GM19455 (cell line): ENCODE data around the gene TSPAN9.

ENCODE experiments used
- ATAC-seq: cut with Tn5 transposase; IDR thresholded peaks from one replicate; pipeline ENCODE4 v1.9.1; 2021; ENCODE audit not compliant: unreplicated experiment

TSPAN9 gene

DNA sequence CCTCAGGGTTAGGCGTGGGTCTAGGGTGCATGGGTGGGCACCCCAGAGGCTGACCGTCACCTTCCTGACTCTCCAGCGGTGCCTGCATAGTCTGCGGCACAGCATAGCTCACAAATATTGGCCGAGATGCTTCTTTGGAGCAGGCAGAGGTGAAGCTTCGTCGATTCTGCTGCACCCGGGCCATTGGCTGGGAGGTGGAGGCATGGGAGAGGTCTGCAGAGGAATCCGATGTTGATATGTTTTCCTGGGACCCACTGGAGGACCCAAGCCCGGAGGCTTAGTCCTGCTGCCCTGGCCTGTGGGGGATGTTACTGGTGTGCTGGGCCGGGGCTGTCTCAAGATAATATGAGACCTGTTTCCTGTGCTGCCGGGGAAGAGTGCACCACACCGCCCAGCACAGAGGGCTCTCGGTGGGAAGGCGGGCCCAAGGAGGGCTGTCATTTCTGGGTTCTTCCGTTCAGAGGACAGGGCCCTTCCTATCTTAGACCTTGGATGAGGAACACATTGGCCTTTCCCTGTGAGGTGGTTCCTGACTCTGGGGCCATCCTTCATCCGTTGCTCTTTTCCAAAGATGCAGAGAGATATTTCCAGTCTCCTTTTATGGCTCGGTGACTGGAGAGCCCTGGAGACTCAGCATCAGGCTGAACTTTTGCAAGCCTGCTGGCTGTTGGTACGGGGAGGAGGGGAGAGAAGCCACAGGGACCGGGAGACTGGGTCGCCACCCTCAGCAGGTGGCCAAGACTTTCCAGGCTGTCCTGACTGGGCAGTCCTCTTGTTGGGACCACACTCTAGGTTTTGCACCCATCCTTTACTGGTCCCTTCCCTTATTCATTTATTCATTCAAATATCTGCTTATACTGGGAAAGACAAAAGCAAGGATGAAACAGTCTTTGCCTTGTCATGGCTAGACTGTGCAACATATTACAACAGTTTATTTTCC is 143.5 kb downstream of the TSPAN9 start:
- ATAC-seq = no peak

GRCh38 chr12:3222306-3222705 is 145.1 kb downstream of the TSPAN9 start:
- ATAC-seq = no peak

DNA sequence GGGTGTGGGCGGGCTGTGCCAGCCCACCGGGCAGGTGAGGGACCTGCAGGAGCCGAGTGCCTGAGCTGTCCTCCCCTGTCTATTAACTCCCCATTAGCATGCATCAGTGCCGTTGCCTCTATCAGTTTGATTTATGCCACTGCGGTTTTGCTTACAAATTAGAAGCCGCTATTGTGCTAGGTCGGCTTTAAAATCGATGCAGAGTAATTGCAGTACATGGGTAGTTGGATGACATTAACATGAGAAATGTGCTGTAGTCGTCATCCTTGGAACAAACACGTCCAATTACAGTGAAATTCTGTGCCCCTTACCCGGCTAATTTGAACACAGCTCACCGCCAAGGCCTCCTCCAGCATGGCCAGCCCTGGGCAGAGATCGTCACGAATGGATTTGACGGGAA is 145.8 kb downstream of the TSPAN9 start:
- ATAC-seq = no peak

DNA sequence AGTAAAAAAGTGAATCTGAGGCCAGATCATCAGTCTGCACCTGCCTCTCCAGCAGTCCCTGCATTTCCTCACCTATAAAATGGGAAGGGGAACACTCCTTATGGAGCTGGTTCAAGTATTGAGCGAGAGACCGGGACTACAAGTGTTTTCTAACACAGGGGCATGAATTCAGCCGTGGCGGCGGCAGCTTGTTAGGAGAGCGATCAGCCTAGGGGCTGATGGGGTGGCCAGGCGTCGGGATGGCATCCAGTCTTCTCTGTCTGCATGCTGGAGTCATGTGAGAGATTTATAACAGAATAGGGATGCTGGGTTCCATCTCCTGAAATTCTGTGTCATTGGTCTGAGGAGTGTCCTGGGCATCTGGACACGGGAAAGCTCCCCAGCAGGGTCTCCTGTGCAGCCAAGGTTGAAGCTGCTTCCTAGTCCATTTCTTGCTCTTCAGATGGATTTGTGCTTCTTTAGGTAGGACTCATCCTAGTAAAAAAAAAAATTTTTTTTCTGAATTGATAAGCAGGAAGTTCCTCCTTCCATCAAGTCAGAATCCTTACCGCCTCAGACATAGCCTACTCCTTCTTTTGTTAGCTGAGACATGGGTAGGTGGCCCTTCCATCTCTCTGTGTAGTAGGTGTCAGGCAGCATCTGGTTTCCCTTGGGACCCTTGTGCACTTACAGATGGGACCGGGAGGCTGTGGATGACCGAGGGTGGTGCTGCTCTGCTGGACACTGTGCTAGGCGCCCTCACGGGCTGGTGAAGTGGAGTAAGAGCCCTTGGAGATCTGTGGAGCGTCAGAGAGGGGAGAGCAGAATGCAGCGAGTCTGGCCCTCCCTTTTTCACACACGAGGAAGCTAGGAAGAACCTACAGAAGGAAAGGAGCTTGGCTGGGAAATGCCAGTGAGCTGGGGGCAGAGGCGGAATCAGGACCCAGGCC is 146.7 kb downstream of the TSPAN9 start:
- no peak for ATAC-seq

DNA sequence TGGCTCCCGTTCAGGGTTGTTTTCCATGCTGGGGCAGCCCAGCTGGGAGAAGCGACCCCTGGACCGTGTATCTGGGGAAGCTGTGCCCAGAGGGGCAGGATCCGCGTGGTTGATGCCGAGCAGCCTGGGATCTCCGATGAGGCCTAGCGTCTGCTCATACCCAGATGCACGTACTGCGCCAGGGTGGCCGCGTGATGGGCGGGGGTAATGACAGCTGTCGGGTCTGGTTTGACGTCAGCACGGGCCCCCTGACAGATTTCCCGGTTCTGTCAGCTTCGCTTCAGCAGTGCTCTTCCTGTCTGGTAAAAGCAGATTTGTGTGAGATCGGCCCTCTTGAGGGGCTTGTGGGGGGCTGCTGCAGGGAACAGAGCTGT is 147.3 kb downstream of the TSPAN9 start:
- ATAC-seq = no peak

GRCh38 chr12:3225154-3225795 is 148.1 kb downstream of the TSPAN9 start:
- ATAC-seq = no peak

DNA sequence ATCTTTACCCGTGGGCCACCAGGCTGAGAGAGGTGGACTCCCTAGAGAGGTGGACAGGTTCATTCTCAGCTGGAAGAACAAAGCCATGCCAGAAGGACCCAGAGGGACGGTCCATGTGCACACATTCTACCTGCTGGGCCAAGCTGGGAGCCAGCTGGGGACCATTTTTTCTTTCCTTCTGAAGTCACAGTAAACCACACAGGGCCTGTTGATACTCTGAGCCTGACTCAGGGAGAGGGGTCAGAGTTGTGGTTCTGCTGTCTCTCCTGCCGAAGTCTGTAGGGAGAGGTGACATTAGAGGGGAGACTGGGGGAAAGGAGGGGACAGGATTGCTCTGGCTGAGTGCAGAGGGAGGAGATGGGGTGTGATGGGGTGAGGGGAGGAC is 148.6 kb downstream of the TSPAN9 start:
- no peak for ATAC-seq

DNA sequence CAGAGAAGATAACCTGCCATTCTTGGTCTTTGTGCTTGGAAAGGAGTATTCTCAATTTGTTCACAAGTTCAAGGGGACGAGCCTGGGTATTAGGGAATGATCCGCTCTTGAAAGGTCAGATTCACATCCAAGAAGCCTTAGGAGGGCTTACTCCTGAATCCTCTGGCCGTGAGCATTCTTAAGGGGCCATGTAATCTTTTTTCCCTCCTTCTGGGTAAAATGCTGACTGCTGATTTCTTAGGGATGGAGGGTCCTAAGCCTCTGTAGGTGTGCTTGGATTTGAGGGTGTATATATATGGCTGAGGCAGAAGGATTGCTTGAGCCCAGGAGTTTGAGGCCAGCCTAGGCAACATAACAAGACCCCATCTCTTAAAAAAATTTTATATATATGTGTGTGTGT is 149.1 kb downstream of the TSPAN9 start:
- ATAC-seq = no peak

- ATAC-seq = no peak
These were observed 150.1 kb downstream of the TSPAN9 start for GRCh38 chr12:3227076-3227975.

DNA sequence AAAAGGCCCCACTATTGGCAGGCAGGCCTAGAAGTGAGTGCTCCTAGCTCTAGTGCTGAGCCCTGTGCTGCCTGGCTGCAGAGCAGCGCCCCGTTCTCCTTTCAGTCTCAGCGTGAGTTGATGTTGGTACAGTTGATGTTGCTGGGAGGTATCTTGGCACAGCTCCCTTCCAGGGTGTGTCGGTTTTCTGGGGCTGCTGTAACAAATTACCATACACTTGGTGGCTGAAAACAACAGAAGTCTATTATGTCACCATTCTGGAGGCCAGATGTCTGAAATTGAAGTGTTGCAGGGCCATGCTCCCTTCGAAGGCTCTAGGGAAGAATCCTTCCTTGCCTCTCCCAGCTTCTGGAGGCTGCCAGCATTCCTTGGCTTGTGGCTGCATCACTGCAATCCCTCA is 151.4 kb downstream of the TSPAN9 start:
- no peak for ATAC-seq

GRCh38 chr12:3229577-3229976 is 152.4 kb downstream of the TSPAN9 start:
- ATAC-seq = no peak

- no peak for ATAC-seq
These were observed 153.7 kb downstream of the TSPAN9 start for GRCh38 chr12:3230758-3231375.

- no peak for ATAC-seq
These were observed 154.3 kb downstream of the TSPAN9 start for GRCh38 chr12:3231399-3231876.

GRCh38 chr12:3233797-3234196 is 156.6 kb downstream of the TSPAN9 start:
- ATAC-seq = no peak

- ATAC-seq = no peak
These were observed 159.4 kb downstream of the TSPAN9 start for GRCh38 chr12:3236345-3237187.

GRCh38 chr12:3238196-3238595 is 161.0 kb downstream of the TSPAN9 start:
- no peak for ATAC-seq

DNA sequence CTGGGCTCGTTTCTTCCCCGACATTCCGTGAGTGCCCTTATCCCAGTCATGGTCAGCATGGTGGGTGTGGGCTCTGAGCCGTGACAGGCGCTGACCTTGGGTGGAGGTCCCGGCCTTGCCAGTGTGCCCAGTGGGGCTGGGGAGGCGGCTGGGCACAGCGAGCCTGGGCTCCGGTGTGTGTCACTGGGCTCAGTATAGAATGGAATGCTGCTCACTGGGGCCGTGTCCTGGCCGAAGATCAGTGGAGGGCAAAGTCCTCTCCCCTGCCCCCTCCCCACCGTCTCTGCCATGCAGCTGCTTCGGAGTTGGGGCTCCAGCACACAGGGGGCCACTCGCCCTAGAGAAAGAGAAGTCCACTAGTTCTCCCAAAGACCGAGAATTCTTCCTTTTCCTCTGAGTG is 164.4 kb downstream of the TSPAN9 start:
- ATAC-seq = no peak

DNA sequence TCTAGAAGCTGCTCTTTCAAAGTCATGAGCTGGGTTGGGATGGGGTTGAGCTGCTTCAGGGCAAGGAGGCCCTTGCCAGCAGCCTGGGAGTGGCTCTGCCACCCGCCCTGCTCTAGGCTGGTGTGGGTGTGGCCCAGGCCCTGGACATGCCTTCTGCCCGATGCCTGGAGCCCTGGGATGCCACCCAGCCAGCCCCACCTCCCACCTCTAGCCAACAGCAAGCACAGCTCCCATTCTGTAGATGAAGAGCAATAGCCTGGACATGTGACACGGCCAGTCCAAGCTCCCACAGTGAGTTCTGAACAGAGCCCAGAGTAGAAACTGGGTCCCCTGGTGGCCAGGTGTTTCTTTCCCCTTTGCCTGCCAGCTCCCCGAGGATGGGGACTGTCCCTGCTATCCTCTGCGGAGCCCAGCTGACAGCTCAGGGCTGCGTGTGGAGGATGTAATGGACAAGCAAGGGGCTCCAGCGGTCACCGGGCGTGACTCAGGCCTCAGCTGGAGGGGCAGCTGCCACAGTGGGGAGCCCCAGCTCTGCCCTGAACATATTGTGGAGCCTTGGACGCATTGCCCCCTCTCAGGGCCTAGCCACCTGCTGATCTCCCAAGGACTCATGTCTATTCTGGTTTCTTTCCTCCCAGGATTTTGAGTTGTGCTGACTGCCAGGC is 165.2 kb downstream of the TSPAN9 start:
- ATAC-seq = no peak
